Ovary (tissue), 9 donors: Measurements from ENCODE around the gene AP1S2. TPM values are rescaled to one million over a fixed set of nuclear protein-coding genes. Genes with fewer than 3 reads are reported as not detected.

ENCODE experiments used
- DNase-seq, 5 donors: peaks; one replicate each; pipeline ENCODE4 v3.0.0-alpha.2; 2019 to 2020
- H3K27ac ChIP-seq, 2 donors: fragments of 200-600 bp; one replicate each; pipeline versions ENCODE4 v1.5.1 to v1.8.0; 2019 to 2022
- H3K27me3 ChIP-seq: fragments of 200-600 bp; one replicate; pipeline ENCODE4 v1.8.0; 2022
- H3K36me3 ChIP-seq: fragments of 200-600 bp; sonication (generic); one replicate; pipeline ENCODE4 v1.5.1; 2019
- H3K4me1 ChIP-seq: one replicate; pipeline ENCODE4 v1.8.1; 2013; ENCODE audit warnings: mild to moderate bottlenecking, moderate library complexity; ENCODE audit not compliant: insufficient read depth
- H3K4me3 ChIP-seq: fragments of 200-600 bp; sonication (generic); one replicate; pipeline ENCODE4 v1.5.1; 2017
- H3K9me3 ChIP-seq, 2 donors: fragments of 200-600 bp in 1 of 2; sonication (generic) in 1 of 2; one replicate each; pipeline versions ENCODE4 v1.5.1 to v1.8.1; 2013 to 2019; ENCODE audit warnings: mild to moderate bottlenecking in 1 of 2, moderate library complexity in 1 of 2
- CTCF ChIP-seq, 3 donors: fragments of 450-650 bp in 2 of 3; fragments of 200-600 bp in 1 of 3; IDR thresholded peaks; one replicate each; pipeline versions ENCODE4 v1.5.1 to v1.8.0; 2016 to 2022; ENCODE audit warnings: antibody characterized with exemption in 3 of 3, mild to moderate bottlenecking in 1 of 3
- EP300 ChIP-seq: sonication (generic); formaldehyde crosslinking; IDR thresholded peaks from one replicate; pipeline ENCODE4 v1.6.1; 2017; ENCODE audit warnings: antibody characterized with exemption
- POLR2A ChIP-seq: fragments of 450-650 bp; IDR thresholded peaks from one replicate; pipeline ENCODE4 v1.6.1; 2017; ENCODE audit warnings: antibody characterized with exemption, mild to moderate bottlenecking, moderate library complexity
- WGBS, 3 donors: extraction: QIAGEN DNeasy Blood & Tissue Kit in 1 of 3; methylation state at CpG; one replicate each; pipeline versions ENCODE4 v1.1.5 to v1.1.7; 2013 to 2017; 5-methylcytosine and 5-hydroxymethylcytosine counted together
- intact Hi-C, 4 donors: fragments of 100-400 bp; cut with DNase I; formaldehyde crosslinking; loops; one replicate each; pipeline versions ENCODE4 v1.11.0 to v1.15.1; 2022 to 2023
- polyA plus RNA-seq, 2 donors: library from polyadenylated mRNA; stranded (reverse); fragments of 200-250 nt in 1 of 2; fragments of 350-450 nt in 1 of 2; fragmentation: Illumina TruSeq in 1 of 2; extraction: RNeasy Lipid Tissue Mini Kit (QIAGEN cat#74804) in 1 of 2; gene quantifications; one replicate each; pipeline ENCODE4 v1.2.3, GENCODE V29; 2013 to 2014
- total RNA-seq, 7 donors: library from RNA; depleted of rRNA in 2 of 7; stranded (reverse); fragments of >200 nt in 2 of 7; fragmentation: NEBNext Ultra II Directional in 3 of 7; extraction: Animal tissue kit (Norgen Biotek cat#: 25700) in 3 of 7; gene quantifications; one replicate each; pipeline versions ENCODE4 v1.1.0 to v1.2.4, GENCODE V29; 2016 to 2023
- donor health status: DM: no; HTN: no; CAD: no; lungs with moderate emphysema.
- donor health status: DM: no; HTN: no; CAD: no.
- donor health status: Bipolar disorder and iron deficiency.
- donor health status: DM: yes; HTN: yes; CAD: no.
- donor health status: DM: no; HTN: no; CAD: no.
- donor health status: DM: yes; HTN: yes; CAD: no.

AP1S2 gene
- total and polyA plus RNA-seq, 9 donors, result 13.0 to 33.1 (median 16.6) TPM

- no peak for DNase-seq
- Histone ChIP-seq H3K27me3 (no peaks in the 10 kb centered on the region), H3K4me3 (no peak overlapping the region), H3K9me3 (no peaks in the 10 kb centered on the region), H3K27ac (no peak overlapping the region), H3K36me3 (no peaks in the 10 kb centered on the region), H3K4me1 (no peaks in the 10 kb centered on the region)
- no peak for TF ChIP-seq EP300
- WGBS, 3 donors, result 71 to 78% (median 74%) methylated on average over 4 of the region's 4 CpGs
- intact Hi-C loops, result no loop called here
Observed at GRCh38 chrX:15877380-15877779, 22.8 kb upstream of the AP1S2 start.

GRCh38 chrX:15874672-15875071 lies 20.1 kb upstream of the AP1S2 start:
- WGBS, 3 donors, result 29 to 43% (median 30%) methylated on average over 3 of the region's 3 CpGs
- DNase-seq, result no peak

GRCh38 chrX:15873566-15873965 lies 19.0 kb upstream of the AP1S2 start:
- Histone ChIP-seq H3K9me3 (no peaks in the 10 kb centered on the region), H3K36me3 (no peaks in the 10 kb centered on the region), H3K4me3 (no peak overlapping the region), H3K27me3 (no peaks in the 10 kb centered on the region), H3K4me1 (no peaks in the 10 kb centered on the region), H3K27ac (no peak overlapping the region)
- DNase-seq, result no peak
- WGBS, 3 donors, result 71 to 77% (median 76%) methylated on average over 4 of the region's 4 CpGs
- intact Hi-C loops, result no loop called here
- TF ChIP-seq POLR2A (no peak), CTCF (IDR thresholded peaks at IDR 0.05) (no peak), EP300 (no peak)

More at GRCh38 chrX:15874672-15875071, 20.1 kb upstream of the AP1S2 start:
- Histone ChIP-seq H3K36me3 (no peaks in the 10 kb centered on the region), H3K4me1 (no peaks in the 10 kb centered on the region), H3K4me3 (no peak overlapping the region), H3K27me3 (no peaks in the 10 kb centered on the region), H3K9me3 (no peaks in the 10 kb centered on the region), H3K27ac (no peak overlapping the region)
- intact Hi-C loops, result no loop called here
- TF ChIP-seq EP300 (no peak), POLR2A (no peak), CTCF (IDR thresholded peaks at IDR 0.05) (no peak)

- Histone ChIP-seq H3K4me1 (no peaks in the 10 kb centered on the region), H3K27me3 (no peaks in the 10 kb centered on the region), H3K4me3 (no peak overlapping the region), H3K36me3 (no peaks in the 10 kb centered on the region), H3K9me3 (no peaks in the 10 kb centered on the region), H3K27ac (no peak overlapping the region)
- DNase-seq, result no peak
- WGBS, 3 donors, result 49 to 57% (median 51%) methylated on average over 4 of the region's 4 CpGs
- intact Hi-C loops, result no loop called here
- TF ChIP-seq EP300, result no peak
- TF ChIP-seq CTCF (IDR thresholded peaks at IDR 0.05), result no peak
- no peak for TF ChIP-seq POLR2A
Observed at GRCh38 chrX:15870310-15870709, 15.7 kb upstream of the AP1S2 start.

- no peak for DNase-seq
- no peaks in the 10 kb centered on the region for H3K27me3 ChIP-seq
Observed at GRCh38 chrX:15869695-15870094, 15.1 kb upstream of the AP1S2 start.

More at GRCh38 chrX:15869695-15870094, 15.1 kb upstream of the AP1S2 start:
- H3K4me1 ChIP-seq, result no peaks in the 10 kb centered on the region
- intact Hi-C loops, result no loop called here
- no peak for TF ChIP-seq CTCF (IDR thresholded peaks at IDR 0.05)
- no peak for TF ChIP-seq EP300
- TF ChIP-seq POLR2A, result no peak
- H3K36me3 ChIP-seq, result no peaks in the 10 kb centered on the region
- no peaks in the 10 kb centered on the region for H3K9me3 ChIP-seq
- no peak overlapping the region for H3K4me3 ChIP-seq
- WGBS, 3 donors, result 87 to 93% (median 92%) methylated on average over 4 of the region's 4 CpGs
- no peak overlapping the region for H3K27ac ChIP-seq
